ENCODE results near the gene SUSD1. TPM values are rescaled to one million over a fixed set of nuclear protein-coding genes. Genes with fewer than 3 reads are reported as not detected.

Gene SUSD1
- total RNA-seq, 1 experiment from 2014 or later: 8.1 TPM

- Histone ChIP-seq H3K4ac (ENCODE audit: low read depth, low read length) (no peak overlapping the region), H3K9me3 (ENCODE audit: control insufficient read depth, low read depth, low read length) (no peaks in the 10 kb centered on the region), H4K8ac (replicated peaks; ENCODE audit: insufficient read length, low read depth, low read length) (no peak overlapping the region), H2BK5ac (ENCODE audit: insufficient read length, low read length) (no peak overlapping the region), H3K14ac (ENCODE audit: insufficient read depth, low read length) (no peak overlapping the region), H2BK120ac (ENCODE audit: low read depth, low read length, poor library complexity, severe bottlenecking) (no peak overlapping the region), H2AFZ (ENCODE audit: low read length) (no peak overlapping the region), H4K91ac (ENCODE audit: insufficient read length, low read depth, low read length) (no peak overlapping the region), H2BK20ac (ENCODE audit: low read depth, low read length, poor library complexity, severe bottlenecking) (no peak overlapping the region), H3K27ac (ENCODE audit: insufficient read length, low read depth, low read length) (no peak overlapping the region), H4K5ac (ENCODE audit: insufficient read length, low read depth, low read length) (no peak overlapping the region), H3K23ac (ENCODE audit: insufficient read length, low read depth, low read length) (no peak overlapping the region), H3K27me3 (ENCODE audit: insufficient read depth, low read length) (no peaks in the 10 kb centered on the region), H3K23me2 (ENCODE audit: insufficient read length, low read depth, low read length, poor library complexity, severe bottlenecking) (no peaks in the 10 kb centered on the region), H3K79me2 (ENCODE audit: insufficient read depth, low read length) (no peaks in the 10 kb centered on the region), H3K56ac (ENCODE audit: insufficient read length, low read depth, low read length) (no peak overlapping the region), H3K9ac (ENCODE audit: extremely low read depth, insufficient read length, low read length) (no peak overlapping the region), H2AK5ac (ENCODE audit: insufficient read length, low read length) (no peak overlapping the region), H3T11ph (ENCODE audit: low read length) (no peak overlapping the region), H4K20me1 (ENCODE audit: control insufficient read depth, insufficient read depth, insufficient read length) (no peaks in the 10 kb centered on the region), H3K4me2 (ENCODE audit: insufficient read depth, insufficient read length, low read length) (no peak overlapping the region), H3K4me1 (ENCODE audit: insufficient read depth, low read length) (no peaks in the 10 kb centered on the region; the same call in 1 of the 2 replicates), H3K18ac (ENCODE audit: insufficient read length, low read depth, low read length) (no peak overlapping the region), H2BK15ac (ENCODE audit: low read depth, low read length) (no peak overlapping the region), H3K79me1 (ENCODE audit: insufficient read depth, low read depth, low read length, poor library complexity, severe bottlenecking) (no peaks in the 10 kb centered on the region), H2BK12ac (ENCODE audit: insufficient read length, low read depth, low read length) (no peak overlapping the region)
- no peak for TF ChIP-seq CTCF (conservative IDR thresholded peaks at IDR 0.05)
- no CpG with 5 or more reads among the region's 4 CpGs for WGBS (ENCODE audit: extremely low coverage, insufficient read length, low lambda C conversion rate)
- Mint-ChIP-seq H3K27me3 (ENCODE audit: low read depth) (no peaks in the 10 kb centered on the region), H3K4me3 (no peak overlapping the region), H3K36me3 (ENCODE audit: insufficient read depth in 1 of 3, low read depth in 3 of 3) (peaks cover 0 to 2% (median 0%) of the 10 kb centered on the region in 3 experiments; a peak in 1 of 7 replicates), H3K4me1 (no peaks in the 10 kb centered on the region), H3K9me3 (no peaks in the 10 kb centered on the region), H3K27ac (no peak overlapping the region)
- DNase-seq: no peak
These were observed 120.2 kb downstream of the SUSD1 start for GRCh38 chr9:112054916-112055315.
